GM18868 (cell line): Measurements from ENCODE around the gene RNF186.
"Not testable (repeated sequence)": the region's sequence is repeated elsewhere in the genome, so short reads cannot be mapped to it uniquely, and the experiment has no call there.

ENCODE experiments used
- ATAC-seq: cut with Tn5 transposase; IDR thresholded peaks from one replicate; pipeline ENCODE4 v1.9.1; 2021; ENCODE audit warnings: mild to moderate bottlenecking, moderate library complexity; ENCODE audit not compliant: unreplicated experiment

RNF186 gene

DNA sequence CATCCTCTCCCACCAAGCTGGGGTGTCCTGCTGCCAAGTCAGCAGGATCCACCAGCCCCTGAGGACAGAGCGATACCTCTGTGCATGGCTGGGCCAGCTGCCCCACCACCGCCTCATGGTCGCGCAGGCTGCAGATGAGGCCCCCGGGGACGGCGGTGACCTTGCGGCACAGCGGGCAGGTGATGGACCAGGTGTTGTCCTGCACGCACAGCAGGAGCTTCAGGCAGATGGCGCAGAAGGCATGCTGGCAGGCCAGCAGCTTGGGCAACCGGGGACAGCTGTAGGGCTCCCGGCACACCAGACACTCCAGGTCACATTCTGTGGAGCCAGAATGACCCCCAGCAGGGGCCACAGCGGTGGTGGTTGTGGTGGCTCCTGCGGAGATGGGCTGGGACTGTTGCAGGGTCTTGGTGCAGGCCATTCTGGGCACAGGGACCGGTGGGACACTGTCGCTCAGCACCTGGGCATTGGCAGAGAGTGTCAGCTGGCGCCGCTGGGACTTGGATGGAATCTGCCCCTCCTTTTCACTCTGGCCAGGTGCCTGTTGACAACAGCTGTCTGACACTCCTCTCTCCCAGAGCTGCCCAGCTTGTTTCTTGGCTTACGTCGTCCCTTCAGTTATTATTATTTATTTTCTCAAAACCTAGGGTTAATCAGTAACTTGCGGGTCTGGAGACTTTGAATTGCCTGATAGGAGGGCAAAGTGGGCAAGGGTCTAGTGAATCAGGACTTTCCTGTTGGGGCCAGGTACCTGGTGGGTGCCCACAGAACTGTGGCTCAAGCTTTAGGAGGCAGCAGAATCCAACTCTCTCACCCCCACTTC is at the start of gene RNF186:
TSS of gene RNF186 (minus strand) at position 603 of the 823 bp plus-strand sequence. CDS start at position 421, 182 bp downstream.
- no peak for ATAC-seq

- no peak for ATAC-seq
Observed at GRCh38 chr1:19864570-19865160, 49.6 kb upstream of the RNF186 start.

- ATAC-seq = no peak
Observed at GRCh38 chr1:19862944-19863343, 47.9 kb upstream of the RNF186 start.

DNA sequence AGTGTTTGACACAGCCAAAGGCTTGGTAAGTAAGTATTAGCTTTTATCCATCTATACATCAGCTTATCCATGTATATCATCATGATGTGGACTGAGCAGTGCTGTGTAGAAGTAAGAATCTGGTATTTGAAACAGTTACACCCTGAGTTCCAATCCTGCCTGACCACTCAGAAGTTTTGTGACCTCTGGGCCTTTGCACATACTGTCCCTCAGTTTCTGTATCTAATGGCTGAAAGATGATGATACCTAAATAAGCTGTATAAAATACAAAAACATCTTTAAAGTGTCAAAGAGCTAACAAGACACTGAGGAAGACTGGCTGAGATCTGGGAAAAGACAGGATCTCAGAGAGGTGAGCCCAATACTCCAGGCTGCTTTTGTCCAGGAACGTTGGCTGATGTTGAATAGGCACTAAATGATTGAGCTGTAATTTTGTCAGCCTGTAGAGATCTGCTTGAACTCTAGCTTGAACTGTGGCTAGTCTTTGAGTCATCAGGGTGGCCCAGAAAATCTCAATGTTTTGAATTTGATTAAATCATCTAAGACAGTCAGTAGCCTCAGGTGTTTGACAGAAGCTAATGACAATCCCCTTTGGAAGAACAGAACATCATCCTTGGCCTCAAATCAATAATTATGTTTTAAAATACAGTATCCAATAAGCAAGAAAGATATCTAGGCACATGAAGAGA is 46.9 kb upstream of the RNF186 start:
- ATAC-seq = no peak

GRCh38 chr1:19861034-19861433 is 46.0 kb upstream of the RNF186 start:
- ATAC-seq = no peak

- ATAC-seq = no peak
Observed at GRCh38 chr1:19860418-19860817, 45.3 kb upstream of the RNF186 start.

DNA sequence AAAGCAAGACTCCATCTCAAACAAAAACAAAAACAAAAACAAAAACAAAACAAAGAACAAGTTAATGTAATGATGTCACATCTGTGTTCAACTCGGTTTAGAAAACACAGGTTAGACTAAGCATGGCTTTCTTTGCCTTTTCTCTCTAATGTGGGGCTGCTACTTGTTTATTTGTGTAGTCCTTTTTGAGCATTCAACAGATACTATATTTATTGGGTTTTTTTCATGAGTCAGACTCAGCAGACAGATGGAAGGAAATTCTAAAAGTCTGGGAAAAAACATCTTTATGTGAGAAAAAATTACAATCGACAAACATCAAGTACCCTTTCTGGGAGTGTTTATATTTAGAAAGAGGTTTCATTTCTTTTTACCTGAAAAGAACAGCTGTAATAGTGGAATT is 44.8 kb upstream of the RNF186 start:
- no peak for ATAC-seq

- ATAC-seq = no peak
Observed at GRCh38 chr1:19858893-19859292, 43.8 kb upstream of the RNF186 start.

DNA sequence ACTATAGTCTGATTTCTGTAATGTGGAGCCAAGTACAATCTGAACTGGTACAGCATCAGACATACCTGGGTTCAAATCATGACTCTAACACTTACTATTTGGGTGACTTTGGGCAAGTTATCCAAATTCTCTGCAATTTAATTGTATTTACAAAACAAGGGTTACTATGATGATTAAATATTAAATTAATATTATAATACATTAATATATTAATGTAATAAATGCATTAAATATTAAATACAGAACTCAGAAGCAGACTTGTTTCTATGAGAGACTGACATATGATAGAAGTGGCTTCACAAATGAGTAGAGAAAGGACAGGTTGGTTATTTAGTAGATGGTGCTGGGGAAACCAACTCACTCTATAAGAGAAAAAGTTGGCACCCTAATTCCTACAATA is 39.8 kb upstream of the RNF186 start:
- no peak for ATAC-seq

GRCh38 chr1:19852036-19852435 is 37.0 kb upstream of the RNF186 start:
- ATAC-seq = no peak

GRCh38 chr1:19850214-19850613 is 35.1 kb upstream of the RNF186 start:
- no peak for ATAC-seq

DNA sequence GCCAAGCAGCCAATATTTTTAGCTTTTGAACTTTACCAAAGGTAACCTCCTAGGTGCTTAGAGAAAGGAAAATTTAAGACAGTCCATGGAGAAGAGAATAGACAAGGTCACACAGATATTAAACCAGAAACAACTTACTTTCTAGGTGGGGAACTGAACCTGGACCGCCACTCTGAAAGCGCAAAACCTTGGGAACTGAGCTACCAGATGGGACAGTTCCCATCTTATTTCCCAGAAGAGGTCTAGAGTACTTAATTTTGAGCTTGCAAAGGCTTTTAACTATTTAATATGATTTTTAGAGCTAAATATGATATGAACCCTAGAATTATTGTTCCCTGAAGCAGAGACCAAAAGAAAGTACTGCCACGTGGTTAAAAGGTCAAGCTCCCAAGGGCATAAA is 34.2 kb upstream of the RNF186 start:
- not testable (repeated sequence) for ATAC-seq

- not testable (repeated sequence) for ATAC-seq
Observed at GRCh38 chr1:19847334-19847733, 32.3 kb upstream of the RNF186 start.

DNA sequence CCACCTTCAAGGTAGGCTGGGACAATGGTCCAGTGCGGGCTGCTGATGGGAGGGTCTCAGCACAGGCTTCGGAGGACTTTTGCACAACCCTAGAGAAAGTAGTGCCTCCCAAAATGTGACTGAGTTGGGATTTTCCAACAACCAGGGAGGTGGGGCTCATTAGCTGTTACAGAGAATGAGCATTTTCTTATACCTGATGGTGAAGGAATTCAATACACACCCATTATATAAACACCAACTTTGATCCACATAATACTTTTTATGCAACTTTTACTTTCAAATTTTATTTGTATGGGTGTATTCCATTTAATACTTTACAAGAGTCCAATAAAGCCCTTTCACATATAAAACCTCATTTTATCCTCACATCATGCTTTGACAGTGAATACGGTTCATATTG is 31.3 kb upstream of the RNF186 start:
- no peak for ATAC-seq

DNA sequence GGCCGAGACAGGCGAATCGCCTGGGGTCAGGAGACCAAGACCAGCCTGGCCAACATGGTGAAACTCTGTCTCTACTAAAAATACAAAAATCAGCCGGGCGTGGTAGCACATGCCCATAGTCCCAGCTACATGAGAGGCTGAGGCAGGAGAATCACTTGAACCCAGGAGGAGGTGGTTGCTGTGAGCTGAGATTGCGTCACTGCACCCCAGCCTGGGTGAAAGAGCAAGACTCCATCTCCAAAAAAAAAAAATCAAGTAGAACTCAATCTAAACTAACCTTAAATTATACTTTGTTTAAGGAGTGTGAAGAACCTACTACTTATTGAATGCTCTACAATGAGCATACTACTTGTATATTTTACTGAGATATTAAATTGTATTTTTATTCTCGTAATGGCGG is 30.5 kb upstream of the RNF186 start:
- no peak for ATAC-seq

DNA sequence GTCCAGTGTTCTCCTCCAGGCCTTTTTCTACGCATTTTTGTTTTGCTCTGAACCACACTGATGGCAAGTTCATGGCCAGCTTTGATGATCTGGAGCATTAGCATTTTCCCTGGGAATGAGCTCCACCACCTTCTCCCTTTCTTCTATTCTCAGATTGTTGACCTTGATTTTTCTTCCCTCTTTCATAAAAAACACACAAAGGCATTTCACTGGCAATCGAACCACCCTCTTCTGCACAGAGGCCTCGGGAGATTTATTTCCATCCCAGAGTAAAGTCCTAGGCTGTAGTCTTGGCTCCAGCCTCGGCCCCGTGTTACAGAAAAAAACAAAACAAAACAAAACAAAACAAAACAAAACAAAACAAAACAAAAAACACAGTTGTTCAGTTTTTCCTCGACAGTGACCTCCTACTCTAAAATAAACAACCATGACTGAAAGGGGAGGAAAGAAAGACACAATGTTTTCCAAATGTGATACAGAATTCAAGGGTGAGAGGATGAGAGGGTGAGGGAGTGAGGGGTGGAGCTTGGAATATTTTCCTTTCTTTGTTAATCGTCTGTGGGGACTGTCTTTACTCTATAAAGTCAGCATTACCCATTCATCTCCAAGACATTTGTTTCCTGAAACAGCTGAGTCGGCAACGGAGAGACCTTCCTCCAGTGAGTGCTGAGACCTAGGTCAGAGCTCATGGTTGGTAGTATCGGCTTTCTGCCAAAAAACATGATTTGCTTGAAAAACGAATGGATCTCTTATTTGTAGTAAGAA is 29.8 kb upstream of the RNF186 start:
- no peak for ATAC-seq

DNA sequence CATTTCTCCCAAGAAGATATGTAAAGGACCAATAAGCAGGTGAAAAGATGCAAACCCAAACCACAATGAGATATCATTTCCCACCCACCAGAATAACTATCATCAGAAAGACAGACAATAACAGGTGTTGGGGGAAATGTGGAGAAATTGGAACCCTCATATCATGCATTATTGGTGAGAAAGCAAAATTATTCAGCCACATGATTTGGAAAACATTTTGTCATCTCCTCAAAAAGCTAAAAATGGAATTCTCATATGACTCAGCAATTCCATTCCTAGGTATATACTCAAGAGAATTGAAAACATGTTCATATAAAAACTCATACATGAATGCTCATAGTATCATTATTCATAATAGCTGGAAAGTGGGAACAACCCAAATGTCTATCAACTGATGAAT is 25.1 kb upstream of the RNF186 start:
- ATAC-seq = no peak

DNA sequence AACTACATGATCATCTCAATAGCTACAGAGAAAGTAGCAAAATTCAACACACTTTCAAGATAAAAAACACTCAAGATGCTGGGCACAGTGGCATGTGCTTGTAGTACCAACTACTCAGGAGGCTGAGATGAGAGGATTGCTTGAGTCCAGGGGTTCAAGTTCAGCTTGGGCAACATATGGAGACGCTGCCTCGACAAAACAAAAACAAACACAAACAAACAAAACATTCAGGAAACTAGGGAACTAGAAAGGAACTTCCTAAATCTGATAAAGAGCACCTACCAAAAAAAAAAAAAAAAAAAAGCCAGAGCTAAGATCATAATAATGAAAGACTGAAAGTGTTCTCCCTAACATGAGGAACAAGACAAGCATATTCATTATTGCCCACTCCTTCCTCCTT is 22.8 kb upstream of the RNF186 start:
- ATAC-seq = no peak

DNA sequence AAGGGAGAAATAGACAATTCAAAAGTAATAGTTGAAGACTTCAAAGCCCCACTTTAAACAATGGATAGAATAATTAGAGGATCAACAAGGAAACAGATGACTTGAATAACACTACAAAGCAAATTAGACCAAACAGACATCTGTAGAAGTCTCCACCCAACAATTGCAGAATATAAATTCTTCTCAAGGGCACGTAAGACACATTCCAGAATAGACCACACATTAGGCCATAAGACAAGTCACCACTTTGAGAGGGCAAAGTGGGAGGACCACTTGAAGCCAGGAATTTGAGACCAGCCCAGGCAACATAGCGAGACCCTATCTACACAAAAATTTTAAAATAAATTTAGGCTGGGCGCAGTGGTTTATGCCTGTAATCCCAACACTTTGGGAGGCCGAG is 20.5 kb upstream of the RNF186 start:
- no peak for ATAC-seq

DNA sequence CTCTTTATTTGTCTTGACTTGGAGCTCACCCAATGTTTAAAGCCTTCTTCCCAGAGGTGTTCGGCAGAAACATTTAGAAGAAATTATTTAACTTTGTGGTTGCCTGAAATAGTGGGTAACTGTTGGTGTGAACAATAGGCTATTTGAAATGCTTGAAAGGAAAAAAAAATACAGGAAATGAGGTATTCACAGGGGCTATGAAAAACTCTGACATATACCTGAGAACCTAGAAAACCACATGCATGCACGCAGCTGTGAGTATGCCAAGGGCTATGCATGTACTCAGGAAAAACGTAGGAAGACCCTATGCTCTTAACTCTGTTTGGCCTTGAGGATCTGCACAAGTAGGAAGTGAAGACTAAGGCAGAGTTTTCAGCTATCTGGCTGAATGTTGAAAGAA is 16.4 kb upstream of the RNF186 start:
- ATAC-seq = no peak

DNA sequence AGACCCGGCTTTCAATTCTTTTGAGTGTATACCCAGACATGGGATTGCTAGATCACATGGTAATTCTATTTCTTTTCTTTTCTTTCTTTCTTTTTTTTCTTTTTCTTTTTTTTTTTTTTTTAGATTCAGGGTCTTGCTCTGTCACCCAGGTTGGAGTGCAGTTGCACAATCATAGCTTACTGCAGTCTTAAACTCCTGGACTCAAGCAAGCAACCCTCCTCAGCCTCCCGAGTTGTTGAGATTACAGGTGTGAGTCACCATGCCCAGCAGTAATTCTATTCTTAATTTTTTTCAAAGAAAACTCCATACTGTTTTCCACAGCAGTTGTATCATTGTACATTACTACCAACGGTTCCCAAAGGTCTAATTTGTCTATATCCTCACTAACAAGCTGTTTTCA is 13.5 kb upstream of the RNF186 start:
- no peak for ATAC-seq
